SK-N-SH treated with all-trans-retinoic acid at 6 μM for 48 hours (cell line): ENCODE data around the gene DIP2C.

ENCODE experiments used
- ARNTL ChIP-seq: fragments of 450-650 bp; formaldehyde crosslinking; IDR thresholded peaks from 2 replicates; pipeline ENCODE4 v1.5.0; 2020; ENCODE audit warnings: low read depth, mild to moderate bottlenecking, moderate library complexity, borderline replicate concordance
- BACH2 ChIP-seq: fragments of 250-450 bp; sonication (Bioruptor Pico); IDR thresholded peaks from 2 replicates; pipeline ENCODE4 v1.9.0; 2021; ENCODE audit warnings: mild to moderate bottlenecking, borderline replicate concordance
- CREB5 ChIP-seq: fragments of 250-450 bp; sonication (Bioruptor Pico); IDR thresholded peaks from 2 replicates; pipeline ENCODE4 v1.5.1; 2020; ENCODE audit warnings: low read depth, mild to moderate bottlenecking, moderate library complexity
- CSRNP3 ChIP-seq: fragments of 250-450 bp; sonication (Bioruptor Pico); IDR thresholded peaks from 2 replicates; pipeline ENCODE4 v1.5.1; 2021; ENCODE audit warnings: mild to moderate bottlenecking, moderate library complexity
- GLIS3 ChIP-seq: fragments of 250-450 bp; sonication (Bioruptor Pico); IDR thresholded peaks from 2 replicates; pipeline ENCODE4 v1.5.0; 2020; ENCODE audit warnings: mild to moderate bottlenecking, moderate library complexity
- PATZ1 ChIP-seq: fragments of 250-450 bp; sonication (Bioruptor Pico); IDR thresholded peaks from 2 replicates; pipeline ENCODE4 v1.8.0; 2020; ENCODE audit warnings: mild to moderate bottlenecking, moderate library complexity, borderline replicate concordance
- POU6F1 ChIP-seq: fragments of 250-450 bp; sonication (Bioruptor Pico); IDR thresholded peaks from 2 replicates; pipeline ENCODE4 v1.8.0; 2021; ENCODE audit warnings: low read depth, mild to moderate bottlenecking, moderate library complexity, borderline replicate concordance
- PPARA ChIP-seq: fragments of 250-450 bp; sonication (Bioruptor Pico); IDR thresholded peaks from 2 replicates; pipeline ENCODE4 v1.5.0; 2020; ENCODE audit warnings: mild to moderate bottlenecking, borderline replicate concordance
- RARB ChIP-seq: fragments of 250-450 bp; sonication (Bioruptor Pico); IDR thresholded peaks from 2 replicates; pipeline ENCODE4 v1.8.0; 2021; ENCODE audit warnings: mild to moderate bottlenecking, moderate library complexity
- TSHZ2 ChIP-seq: fragments of 250-450 bp; sonication (Bioruptor Pico); IDR thresholded peaks from 2 replicates; pipeline ENCODE4 v1.5.0; 2020; ENCODE audit warnings: mild to moderate bottlenecking, moderate library complexity
- ZFP3 ChIP-seq: fragments of 250-450 bp; sonication (Bioruptor Pico); IDR thresholded peaks from 2 replicates; pipeline ENCODE4 v1.5.0; 2020; ENCODE audit warnings: mild to moderate bottlenecking, moderate library complexity
- ZFP30 ChIP-seq: fragments of 450-650 bp; formaldehyde crosslinking; IDR thresholded peaks from 2 replicates; pipeline ENCODE4 v1.5.0; 2022; ENCODE audit warnings: mild to moderate bottlenecking, moderate library complexity
- ZNF565 ChIP-seq: fragments of 450-650 bp; formaldehyde crosslinking; conservative IDR thresholded peaks from 2 replicates; pipeline ENCODE4 v1.5.0; 2020; ENCODE audit warnings: low read depth, mild to moderate bottlenecking, moderate library complexity

GRCh38 chr10:452512-453426 is 236.7 kb downstream of the DIP2C start:
- TF ChIP-seq CREB5 (CRISPR knock-in tag) (no peak), PATZ1 (CRISPR knock-in tag) (no peak), ZFP30 (CRISPR knock-in tag) (no peak), GLIS3 (CRISPR knock-in tag) (no peak), BACH2 (CRISPR knock-in tag) (no peak), CSRNP3 (no peak), ARNTL (no peak), ZFP3 (CRISPR knock-in tag) (no peak), POU6F1 (CRISPR knock-in tag) (no peak), RARB (CRISPR knock-in tag) (no peak), ZNF565 (CRISPR knock-in tag) (no peak), PPARA (CRISPR knock-in tag) (no peak), TSHZ2 (no peak)
